ENCODE data around the gene AP3M1. TPM values are rescaled to one million over a fixed set of nuclear protein-coding genes. Genes with fewer than 3 reads are reported as not detected.

Gene AP3M1
- total RNA-seq, 1 donor from 2014 or later = 58.3 TPM

GRCh38 chr10:74077416-74077815 is 73.2 kb downstream of the AP3M1 start:
- H3F3A ChIP-seq (ENCODE audit: low read depth) = no peaks in the 10 kb centered on the region
- H3K4me2 ChIP-seq = no peak overlapping the region
- H3K4me1 ChIP-seq = peaks cover 9% of the 10 kb centered on the region
- Mint-ChIP-seq H3K9me3 (no peaks in the 10 kb centered on the region), H3K36me3 (peaks cover 29% of the 10 kb centered on the region), H3K27ac (no peak overlapping the region), H3K27me3 (ENCODE audit: insufficient read depth, low read depth) (peaks cover 2% of the 10 kb centered on the region), H3K4me3 (no peak overlapping the region), H3K4me1 (peaks cover 37% of the 10 kb centered on the region)
- TF ChIP-seq, protein P1, sequence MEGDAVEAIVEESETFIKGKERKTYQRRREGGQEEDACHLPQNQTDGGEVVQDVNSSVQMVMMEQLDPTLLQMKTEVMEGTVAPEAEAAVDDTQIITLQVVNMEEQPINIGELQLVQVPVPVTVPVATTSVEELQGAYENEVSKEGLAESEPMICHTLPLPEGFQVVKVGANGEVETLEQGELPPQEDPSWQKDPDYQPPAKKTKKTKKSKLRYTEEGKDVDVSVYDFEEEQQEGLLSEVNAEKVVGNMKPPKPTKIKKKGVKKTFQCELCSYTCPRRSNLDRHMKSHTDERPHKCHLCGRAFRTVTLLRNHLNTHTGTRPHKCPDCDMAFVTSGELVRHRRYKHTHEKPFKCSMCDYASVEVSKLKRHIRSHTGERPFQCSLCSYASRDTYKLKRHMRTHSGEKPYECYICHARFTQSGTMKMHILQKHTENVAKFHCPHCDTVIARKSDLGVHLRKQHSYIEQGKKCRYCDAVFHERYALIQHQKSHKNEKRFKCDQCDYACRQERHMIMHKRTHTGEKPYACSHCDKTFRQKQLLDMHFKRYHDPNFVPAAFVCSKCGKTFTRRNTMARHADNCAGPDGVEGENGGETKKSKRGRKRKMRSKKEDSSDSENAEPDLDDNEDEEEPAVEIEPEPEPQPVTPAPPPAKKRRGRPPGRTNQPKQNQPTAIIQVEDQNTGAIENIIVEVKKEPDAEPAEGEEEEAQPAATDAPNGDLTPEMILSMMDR (IDR thresholded peaks at IDR 0.05) = no peak
- TF ChIP-seq EZH2phosphoT487 (IDR thresholded peaks at IDR 0.05) (no peak), EZH2 (IDR thresholded peaks at IDR 0.05) (no peak)
- H3K79me2 ChIP-seq (ENCODE audit: low read depth) = no peaks in the 10 kb centered on the region
- DNase-seq (ENCODE audit: low spot score) = no peak
- no peak overlapping the region for H3K9ac ChIP-seq
- no peak overlapping the region for H2AFZ ChIP-seq (replicated peaks)
- H3K27ac ChIP-seq = no peak overlapping the region
- H3K9me3 ChIP-seq (ENCODE audit: low read depth) = no peaks in the 10 kb centered on the region
- no peaks in the 10 kb centered on the region for H4K20me1 ChIP-seq (ENCODE audit: low read depth)
- H3K27me3 ChIP-seq = no peaks in the 10 kb centered on the region
- no peaks in the 10 kb centered on the region for H3K36me3 ChIP-seq
- no peak overlapping the region for H3K4me3 ChIP-seq

DNA sequence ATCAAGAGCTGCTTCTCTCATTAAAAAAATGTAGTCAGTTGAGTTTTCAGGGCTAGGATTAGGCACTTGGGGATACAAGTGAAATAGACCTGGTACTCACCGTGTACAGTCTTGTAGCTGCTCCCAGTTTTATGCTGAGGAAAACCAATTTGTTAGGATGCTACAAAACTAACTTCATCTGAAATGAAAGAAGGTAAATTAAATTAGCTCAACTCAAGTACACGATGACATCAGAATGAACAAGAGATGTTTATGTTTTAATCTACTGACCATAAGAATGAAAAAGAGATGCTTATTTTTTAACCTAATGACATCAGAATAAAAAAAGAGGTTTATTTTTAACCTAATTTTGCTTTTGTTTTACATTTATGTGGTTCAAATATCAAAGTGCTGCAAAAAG is 73.7 kb downstream of the AP3M1 start:
- Histone ChIP-seq H3K4me1 (peaks cover 9% of the 10 kb centered on the region), H3K9ac (no peak overlapping the region), H3F3A (ENCODE audit: low read depth) (no peaks in the 10 kb centered on the region), H3K79me2 (ENCODE audit: low read depth) (no peaks in the 10 kb centered on the region), H2AFZ (replicated peaks) (no peak overlapping the region), H3K27me3 (no peaks in the 10 kb centered on the region), H4K20me1 (ENCODE audit: low read depth) (no peaks in the 10 kb centered on the region), H3K9me3 (ENCODE audit: low read depth) (no peaks in the 10 kb centered on the region), H3K4me2 (no peak overlapping the region), H3K4me3 (no peak overlapping the region), H3K36me3 (no peaks in the 10 kb centered on the region), H3K27ac (no peak overlapping the region)
- no peak for DNase-seq (ENCODE audit: low spot score)
- TF ChIP-seq EZH2 (IDR thresholded peaks at IDR 0.05) = no peak
- TF ChIP-seq EZH2phosphoT487 (IDR thresholded peaks at IDR 0.05) = no peak
- TF ChIP-seq, protein P1 (IDR thresholded peaks at IDR 0.05) = no peak
- Mint-ChIP-seq H3K9me3 (no peaks in the 10 kb centered on the region), H3K27ac (no peak overlapping the region), H3K36me3 (peaks cover 26% of the 10 kb centered on the region), H3K4me3 (no peak overlapping the region), H3K27me3 (ENCODE audit: insufficient read depth, low read depth) (peaks cover 2% of the 10 kb centered on the region), H3K4me1 (peaks cover 38% of the 10 kb centered on the region)

GRCh38 chr10:74075906-74076305 is 74.7 kb downstream of the AP3M1 start:
- Mint-ChIP-seq H3K4me1 (peaks cover 34% of the 10 kb centered on the region), H3K9me3 (no peaks in the 10 kb centered on the region), H3K4me3 (no peak overlapping the region), H3K36me3 (peaks cover 27% of the 10 kb centered on the region), H3K27ac (no peak overlapping the region), H3K27me3 (ENCODE audit: insufficient read depth, low read depth) (peaks cover 2% of the 10 kb centered on the region)
- no peaks in the 10 kb centered on the region for H3K36me3 ChIP-seq
- no peaks in the 10 kb centered on the region for H3K27me3 ChIP-seq
- H3K4me2 ChIP-seq = no peak overlapping the region
- H3K9me3 ChIP-seq (ENCODE audit: low read depth) = no peaks in the 10 kb centered on the region
- H3K79me2 ChIP-seq (ENCODE audit: low read depth) = no peaks in the 10 kb centered on the region
- TF ChIP-seq EZH2 (IDR thresholded peaks at IDR 0.05) (no peak), EZH2phosphoT487 (IDR thresholded peaks at IDR 0.05) (no peak)
- TF ChIP-seq, protein P1 (IDR thresholded peaks at IDR 0.05) = no peak
- no peak overlapping the region for H3K4me3 ChIP-seq
- no peak overlapping the region for H2AFZ ChIP-seq (replicated peaks)
- no peak overlapping the region for H3K9ac ChIP-seq
- no peaks in the 10 kb centered on the region for H4K20me1 ChIP-seq (ENCODE audit: low read depth)
- H3K4me1 ChIP-seq = peaks cover 6% of the 10 kb centered on the region
- H3F3A ChIP-seq (ENCODE audit: low read depth) = no peaks in the 10 kb centered on the region
- H3K27ac ChIP-seq = no peak overlapping the region
- DNase-seq (ENCODE audit: low spot score) = no peak

All from neural progenitor cell (in vitro differentiated cells).